COR-L47 (cell line): ENCODE results near the gene FAM168A.
"Not testable (repeated sequence)": the region's sequence is repeated elsewhere in the genome, so short reads cannot be mapped to it uniquely, and the experiment has no call there.

Source experiments
- DNase-seq: peaks from one replicate; lab custom pipeline; 2025; lab: John Stamatoyannopoulos, UW

FAM168A gene

DNA sequence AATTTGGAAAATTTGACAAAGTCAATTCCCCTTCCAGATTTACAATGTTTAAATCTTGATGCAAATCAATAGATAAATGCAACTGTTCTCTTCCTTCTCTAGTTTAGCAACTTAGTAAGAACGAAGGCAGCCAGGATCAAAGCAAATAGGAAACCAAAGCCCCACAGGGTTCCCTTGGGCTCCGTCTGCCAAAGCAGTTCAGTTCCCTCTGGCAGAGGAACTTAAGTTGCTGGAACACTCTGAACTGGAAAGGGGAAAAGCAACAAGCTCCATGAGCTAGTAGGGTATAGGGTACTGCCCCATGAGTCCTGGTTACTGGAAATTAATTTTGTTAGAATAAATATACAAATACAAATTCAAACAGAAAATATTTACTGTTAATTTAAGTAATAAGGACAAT lies 130.4 kb downstream of the FAM168A start:
- DNase-seq, result no peak

DNA sequence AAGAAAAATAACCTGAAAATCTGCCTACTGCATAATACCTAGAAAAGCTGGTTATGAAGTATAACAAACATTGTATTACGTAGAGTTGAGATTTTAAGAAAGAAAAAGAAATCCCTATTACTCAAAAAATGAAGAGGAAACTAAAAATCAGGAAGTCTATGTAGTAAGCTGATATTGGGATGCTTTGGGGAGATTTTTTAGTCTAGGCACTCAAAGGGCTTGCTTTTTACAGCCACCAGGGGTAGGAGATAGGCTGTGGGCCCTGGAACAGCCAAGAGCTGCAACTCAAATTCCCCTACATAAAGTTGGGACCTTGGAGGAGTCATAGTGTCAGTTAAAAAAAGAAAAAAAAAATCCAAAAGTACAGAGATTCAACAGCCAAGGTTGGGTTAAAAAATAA lies 131.3 kb downstream of the FAM168A start:
- DNase-seq, result no peak

DNA sequence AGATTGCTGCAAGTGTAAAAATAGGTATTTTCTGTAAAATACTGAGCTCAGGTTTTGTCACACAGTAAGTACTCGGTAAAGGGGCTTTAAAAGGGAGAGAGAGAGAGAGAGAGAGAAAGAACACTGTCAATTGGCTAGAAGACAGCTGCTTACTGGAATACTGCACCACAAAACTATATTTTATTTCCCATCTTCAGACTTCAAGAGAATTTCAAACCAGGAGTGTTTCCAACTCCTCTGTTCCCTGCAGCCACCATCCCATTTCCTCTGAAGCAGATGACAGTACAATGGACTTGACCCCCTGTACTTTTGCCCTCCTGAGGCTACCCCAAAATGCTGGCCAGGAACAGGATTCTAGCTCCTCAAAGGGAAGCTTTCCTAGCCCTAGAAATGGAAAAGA lies 132.0 kb downstream of the FAM168A start:
- no peak for DNase-seq

DNA sequence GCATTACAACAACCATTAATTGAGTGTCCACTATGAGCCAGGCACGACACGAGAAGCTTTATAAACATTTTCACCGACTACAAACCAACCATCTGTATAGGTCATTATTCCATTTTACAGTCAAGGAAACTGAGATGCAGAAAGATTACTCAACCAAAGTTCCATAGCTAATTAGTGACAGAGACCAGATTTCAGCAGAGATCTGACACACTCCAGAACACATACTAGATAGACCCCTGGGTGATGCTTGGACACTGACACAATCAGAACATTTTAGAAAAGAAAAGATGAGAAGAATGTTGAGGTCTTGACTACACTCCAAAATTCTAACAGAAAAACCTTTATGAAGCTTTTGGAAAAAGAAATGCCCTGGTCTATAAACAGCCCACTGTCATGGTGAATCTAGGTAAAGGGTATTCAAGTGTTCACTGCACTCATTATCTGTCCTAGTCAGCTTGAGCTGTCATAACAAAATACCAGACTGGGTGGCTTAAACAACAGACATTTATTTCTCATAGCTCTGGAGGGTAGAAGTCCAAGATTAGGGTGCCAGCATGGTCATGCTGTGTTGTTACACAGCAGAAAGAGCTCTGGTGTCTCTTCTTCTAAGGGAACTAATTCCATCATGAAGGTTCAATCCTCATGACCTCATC lies 132.8 kb downstream of the FAM168A start:
- no peak for DNase-seq

DNA sequence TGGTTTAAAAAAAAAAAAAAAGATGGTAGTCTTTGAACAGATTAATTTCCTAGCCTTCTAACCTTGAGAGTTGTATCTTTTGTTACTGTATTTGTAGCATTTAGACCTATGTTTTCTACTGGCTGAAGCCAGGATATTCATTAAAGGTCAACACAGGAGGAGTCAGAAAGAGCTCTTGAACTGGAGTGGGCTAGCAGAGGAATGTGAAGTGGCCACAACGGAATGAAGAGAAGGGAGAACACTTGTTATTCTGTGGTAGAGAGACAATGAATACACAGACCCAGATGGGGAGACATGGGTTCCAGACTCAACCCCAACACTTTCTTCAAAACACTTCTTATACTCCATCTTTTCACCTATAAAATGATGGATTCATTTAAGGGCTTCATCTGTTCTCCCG lies 133.6 kb downstream of the FAM168A start:
- DNase-seq, result no peak

DNA sequence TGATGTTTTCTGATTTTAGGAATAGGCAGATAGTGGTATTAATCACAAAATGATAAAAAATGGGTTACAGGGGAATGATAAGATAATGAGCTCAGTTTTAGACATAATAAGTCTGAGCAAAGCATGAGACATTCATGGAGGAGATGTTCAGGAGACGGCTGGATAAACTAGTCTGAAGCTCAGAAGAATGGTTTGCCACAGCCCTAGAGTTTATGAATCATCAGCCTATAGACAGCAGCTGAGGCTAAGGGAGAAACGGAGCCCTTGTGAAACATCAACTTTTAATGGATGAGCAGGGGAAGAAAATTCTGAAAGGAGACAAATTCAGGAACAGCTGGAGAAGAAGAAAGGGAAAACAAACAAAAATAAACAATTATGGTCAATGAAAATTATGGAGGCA lies 134.6 kb downstream of the FAM168A start:
- DNase-seq, result no peak

DNA sequence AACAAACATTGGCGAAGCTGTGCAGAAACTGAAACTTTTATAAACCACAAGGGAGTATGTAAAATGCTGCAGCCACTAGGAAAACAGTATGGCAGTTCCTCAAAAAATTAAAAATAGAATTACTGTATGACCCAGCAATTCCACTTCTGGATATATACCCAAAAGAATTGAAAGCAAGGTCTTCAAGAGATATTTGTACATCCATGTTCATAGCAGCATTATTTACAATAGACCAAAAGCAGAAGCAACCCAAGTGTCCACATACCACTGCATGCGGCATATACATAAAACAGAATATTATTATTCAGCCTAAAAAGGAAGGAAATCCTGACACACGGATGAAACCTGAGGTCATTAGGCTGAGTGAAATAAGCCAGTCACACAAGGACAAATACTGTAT lies 135.9 kb downstream of the FAM168A start:
- no peak for DNase-seq

DNA sequence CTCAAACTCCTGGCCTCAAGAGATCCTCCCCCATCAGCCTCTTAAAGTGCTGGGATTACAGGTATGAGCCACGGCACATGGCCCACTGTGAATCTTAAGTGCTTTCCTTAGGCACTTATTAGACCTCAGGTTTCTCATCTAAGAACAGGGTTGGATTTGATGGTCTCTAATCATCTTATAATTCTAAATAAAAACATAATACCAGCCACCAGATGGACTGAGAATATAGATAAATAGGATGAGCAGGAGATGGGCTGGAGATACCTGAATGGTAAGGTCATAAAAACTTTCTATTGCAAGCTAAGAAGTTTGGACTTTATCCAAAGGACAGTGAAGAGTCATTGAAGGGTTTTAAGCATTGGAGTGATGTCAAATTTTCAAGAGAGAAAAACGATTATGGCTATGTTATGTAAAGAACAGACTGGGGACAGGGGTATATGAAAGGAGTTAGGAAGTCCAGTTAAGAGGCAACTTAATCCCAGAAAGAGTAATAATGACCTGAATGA lies 136.5 kb downstream of the FAM168A start:
- no peak for DNase-seq

DNA sequence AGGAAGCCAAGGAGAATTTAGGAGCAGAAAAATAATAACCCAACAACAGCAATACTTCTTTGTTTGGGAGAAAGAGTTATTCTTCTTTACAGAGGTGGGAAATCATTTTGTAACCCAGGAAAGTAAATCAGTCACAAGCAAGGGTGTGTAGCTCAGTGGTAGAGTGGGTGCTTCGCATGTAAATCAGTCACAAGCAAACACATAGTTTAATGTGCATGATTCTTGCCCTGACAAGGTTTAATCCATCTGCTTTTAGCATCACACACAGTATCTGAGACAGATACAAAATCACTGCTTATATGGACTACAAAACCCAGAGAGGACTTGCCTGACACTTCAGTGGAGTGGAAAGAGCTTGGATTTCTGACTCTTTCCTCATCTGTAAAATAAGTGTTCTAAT lies 139.7 kb downstream of the FAM168A start:
- no peak for DNase-seq

DNA sequence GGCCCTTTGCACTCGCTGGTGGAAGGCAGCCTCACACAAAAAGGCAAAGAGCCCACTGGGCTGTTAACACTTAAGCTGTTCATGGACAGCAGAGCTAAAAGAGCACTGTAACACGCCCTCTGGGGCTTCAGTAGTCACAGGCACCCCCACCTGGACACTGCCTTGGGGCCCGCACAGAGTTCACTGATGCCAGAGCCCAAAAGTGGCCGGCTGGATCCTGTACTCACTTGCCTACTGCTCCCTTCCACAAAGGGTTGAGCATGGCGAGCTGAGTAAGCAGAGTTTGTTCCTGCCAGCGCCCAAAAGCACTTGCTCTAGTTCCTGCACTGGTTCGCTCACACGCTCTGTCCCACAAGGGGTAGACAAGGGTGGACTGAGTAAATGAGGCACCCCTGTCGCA lies 142.9 kb downstream of the FAM168A start:
- DNase-seq, result no peak

DNA sequence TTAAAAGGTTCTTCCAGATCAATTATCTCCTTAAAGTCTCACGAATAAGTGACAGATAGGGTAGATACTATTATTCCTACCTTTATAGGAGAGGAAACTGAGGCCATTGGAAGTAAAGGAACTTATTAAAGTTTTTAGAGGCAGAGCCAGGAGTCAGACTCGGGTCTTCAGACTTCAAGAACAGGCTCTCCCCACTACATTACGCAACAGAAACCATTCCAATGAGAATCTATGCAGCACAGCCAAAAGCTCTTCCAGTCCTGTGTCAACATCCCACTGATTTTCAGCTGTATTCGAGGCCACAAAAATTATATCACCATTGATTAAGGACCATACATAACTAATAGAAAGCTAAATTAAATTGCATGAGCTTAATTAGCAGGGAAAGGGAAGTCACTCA lies 144.3 kb downstream of the FAM168A start:
- no peak for DNase-seq

DNA sequence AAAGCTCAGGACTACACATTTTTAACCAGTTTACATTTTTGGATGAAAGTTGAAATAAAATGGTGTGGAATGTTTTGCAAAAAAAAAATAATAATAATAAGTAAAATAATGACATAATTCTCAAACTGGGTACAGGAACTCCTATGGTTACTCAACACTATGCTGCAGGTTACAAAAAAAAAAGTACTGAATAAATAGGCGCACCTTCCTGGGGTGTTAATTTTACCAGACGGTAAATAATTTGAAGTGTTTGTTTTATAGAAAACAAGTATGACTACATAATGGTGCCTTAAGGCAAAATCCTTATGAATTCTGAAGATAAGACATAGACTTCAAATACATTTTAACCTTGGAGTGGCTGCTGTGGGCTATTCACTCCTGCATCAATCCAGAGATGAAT lies 145.2 kb downstream of the FAM168A start:
- no peak for DNase-seq

DNA sequence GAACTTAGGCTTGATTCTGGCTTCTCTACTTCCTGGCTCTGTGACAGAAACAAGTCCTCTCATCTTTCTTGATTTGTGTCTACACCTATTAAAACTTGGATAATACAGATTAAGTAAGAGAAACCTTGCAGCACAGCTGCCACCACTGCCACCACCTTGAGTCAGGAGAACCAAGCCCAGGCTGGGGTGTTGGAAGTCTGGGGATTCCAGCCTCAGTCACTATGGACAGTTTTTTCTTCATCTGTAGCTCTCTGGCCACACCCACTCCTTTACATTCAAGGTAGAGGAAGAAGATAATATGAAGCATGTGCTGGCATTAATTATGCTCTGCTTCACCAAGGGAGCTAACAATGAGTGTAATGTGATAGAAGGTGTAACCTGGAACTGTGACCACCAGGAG lies 146.0 kb downstream of the FAM168A start:
- no peak for DNase-seq

DNA sequence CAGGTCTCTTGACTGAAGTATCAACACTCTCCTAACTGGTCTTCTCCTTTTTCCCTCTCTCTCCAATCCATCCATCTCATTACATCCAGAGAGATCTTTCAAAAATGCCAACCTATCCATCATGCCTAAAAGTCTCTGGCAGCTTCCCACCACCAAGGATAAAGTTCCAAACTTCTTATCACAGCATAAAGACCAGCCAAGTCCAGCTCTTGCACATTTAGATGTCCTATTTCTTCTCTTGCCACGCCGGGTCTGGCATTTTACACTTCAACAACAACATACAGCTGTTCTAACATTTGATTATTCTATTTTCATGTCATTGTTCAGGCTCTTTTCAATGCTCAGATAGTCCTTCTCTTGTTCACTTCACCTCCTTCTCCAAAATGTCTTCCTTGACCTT lies 151.1 kb downstream of the FAM168A start:
- no peak for DNase-seq

DNA sequence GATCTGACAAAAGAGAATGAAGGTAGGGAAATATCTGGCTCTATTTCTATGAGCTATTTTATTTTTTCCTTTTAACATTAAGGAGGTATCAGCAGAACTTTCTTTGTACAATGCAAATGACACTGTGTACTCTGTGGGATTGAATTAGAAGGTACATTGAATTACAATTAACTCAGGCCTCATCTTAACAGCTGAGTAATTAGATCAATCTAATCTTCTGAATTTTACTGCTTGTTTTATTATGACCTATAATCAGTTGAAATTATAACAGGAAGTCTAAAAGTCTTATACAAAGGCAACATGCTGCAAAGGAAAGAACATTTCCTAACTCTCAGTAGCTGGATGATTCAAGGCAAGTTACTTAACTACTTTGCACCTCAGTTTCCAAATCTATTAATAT lies 151.9 kb downstream of the FAM168A start:
- no peak for DNase-seq

DNA sequence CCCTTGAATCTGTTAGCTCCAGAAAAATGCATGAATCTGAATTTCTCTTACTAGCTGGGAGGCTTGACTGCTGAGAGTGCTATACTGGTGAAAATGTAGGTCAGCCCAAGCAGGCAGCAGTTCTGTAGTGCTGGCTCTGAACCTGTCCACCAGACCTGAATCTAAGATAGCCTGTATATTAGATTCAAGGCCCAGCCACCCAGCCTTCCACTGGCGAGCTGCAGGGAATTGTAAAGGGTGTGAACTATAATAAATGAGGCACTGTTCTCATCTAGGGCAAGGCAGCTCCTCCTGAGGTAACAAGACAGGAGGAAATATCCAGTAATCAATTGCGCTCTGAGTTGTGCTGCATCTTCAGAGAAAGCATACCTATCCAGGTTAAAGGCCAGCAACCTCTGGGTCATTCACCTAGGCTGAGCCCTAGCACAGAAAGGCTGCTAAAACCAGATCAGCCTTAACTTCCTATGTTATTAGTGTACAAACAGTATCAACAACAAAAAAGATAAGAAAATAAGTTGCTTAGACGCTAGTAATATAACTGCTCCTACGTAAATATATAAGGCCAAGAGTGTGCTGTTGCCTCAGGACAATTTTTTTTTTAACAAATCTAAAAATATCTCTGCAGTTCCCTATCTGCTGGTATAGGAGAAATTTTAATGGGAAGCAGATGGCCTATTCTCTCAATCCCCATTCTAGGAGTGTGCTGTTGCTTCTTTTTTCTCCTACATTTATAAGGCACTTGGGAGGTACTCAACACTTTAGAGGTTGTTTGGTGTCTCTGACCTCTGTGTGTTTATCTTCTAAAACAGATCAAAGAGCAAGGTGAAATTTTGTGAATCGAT lies 158.7 kb downstream of the FAM168A start:
- DNase-seq, result no peak

DNA sequence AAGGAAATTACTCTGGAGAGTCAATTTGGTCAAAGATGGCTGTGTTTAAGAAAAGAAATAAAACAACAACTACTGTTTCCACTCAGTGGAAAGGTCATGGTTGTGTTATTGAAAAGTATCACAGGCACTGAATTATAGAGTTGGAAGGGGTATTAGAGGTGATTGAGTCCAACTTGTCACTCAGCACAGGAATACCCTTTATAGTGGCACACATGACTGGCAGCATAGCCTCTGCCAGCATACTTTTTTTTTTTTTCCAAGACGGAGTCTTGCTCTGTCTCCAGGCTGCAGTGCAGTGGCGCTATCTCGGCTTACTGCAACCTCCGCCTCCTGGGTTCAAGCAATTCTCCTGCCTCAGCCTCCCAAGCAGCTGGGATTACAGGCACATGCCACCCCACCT lies 161.1 kb downstream of the FAM168A start:
- not testable (repeated sequence) for DNase-seq

DNA sequence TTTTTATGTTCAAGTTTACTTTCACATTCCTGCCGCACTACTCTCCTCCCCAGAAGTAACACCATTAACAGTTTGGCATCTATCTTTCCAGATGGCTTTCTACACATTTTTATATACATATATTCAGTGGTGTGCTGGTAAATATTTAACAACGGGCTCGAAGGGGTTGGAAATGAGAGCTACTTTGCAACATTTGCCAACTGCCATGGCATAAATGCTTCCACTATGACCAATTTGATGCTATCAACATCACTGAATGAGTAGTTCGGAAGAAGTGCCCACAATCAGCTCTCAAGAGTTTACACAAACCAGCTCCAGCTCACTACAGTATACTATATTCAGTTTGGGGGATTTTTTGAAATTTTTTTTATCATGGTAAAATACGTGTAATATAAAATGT lies 166.5 kb downstream of the FAM168A start:
- DNase-seq, result no peak

DNA sequence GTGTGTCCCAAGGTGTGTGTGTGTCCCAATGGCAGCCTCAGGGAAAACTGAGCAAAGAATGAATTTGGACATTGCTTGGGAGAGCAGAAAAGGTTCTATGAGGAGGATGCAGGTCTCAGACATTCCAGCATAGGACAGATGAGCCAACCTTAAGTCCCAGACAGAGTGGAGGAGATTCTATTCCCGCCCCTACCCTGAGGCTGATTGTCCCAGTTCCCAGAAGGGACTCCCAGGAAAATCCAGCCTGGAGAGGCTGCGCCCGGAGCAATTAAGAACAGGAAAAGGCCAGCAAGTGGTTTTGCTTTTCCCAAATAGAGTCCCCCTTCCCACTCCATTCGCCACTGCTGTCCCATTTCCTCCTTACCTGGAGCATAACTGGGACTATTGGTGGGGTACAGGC lies 167.6 kb downstream of the FAM168A start:
- no peak for DNase-seq

DNA sequence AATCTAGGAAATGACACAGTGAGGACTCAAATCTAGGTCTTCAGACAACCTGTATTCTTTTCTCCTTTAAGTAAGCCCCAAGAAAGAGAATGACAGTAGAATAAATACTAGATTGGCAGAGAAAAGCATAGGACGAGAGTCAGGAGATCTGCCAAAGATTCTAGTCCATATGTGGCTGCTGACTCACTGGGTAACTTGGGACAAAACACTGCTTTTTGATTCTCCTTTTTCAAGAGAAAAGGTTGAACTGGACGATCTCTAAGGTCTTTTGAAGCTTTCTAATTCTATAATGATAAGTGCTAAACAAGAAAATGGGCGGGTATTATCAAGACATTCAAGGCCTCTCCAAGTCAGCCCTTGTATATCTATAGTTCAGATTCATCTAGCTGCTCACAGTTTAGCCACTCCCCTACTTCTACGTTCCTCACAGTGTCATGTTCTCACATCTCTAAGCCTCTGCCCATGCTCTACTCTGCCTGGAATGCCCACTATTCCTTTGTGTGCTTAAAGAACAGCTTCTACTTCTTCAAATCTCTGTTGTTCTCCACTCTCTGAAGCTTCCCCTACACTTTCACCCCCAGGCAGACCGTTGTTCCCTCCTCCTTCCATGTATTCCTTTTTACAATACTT lies 168.7 kb downstream of the FAM168A start:
- no peak for DNase-seq

DNA sequence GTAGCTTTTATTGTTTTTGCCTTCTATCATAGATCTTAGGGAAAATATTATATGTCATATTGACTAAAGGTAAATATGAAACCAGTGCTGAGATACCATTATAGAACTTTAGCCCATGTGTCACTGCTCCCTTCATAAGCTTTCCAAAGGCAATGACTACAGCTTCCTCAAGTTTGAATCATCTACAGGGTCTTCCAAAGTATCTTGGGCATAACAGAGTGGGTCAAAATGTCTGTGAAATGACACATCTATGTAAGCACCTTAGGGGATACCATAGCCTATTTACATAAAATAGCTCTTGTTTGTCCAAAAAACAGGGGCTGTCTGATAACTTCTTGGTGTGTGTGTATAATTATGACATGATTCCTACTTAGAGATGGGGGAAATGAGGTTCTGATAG lies 169.2 kb downstream of the FAM168A start:
- DNase-seq, result no peak

DNA sequence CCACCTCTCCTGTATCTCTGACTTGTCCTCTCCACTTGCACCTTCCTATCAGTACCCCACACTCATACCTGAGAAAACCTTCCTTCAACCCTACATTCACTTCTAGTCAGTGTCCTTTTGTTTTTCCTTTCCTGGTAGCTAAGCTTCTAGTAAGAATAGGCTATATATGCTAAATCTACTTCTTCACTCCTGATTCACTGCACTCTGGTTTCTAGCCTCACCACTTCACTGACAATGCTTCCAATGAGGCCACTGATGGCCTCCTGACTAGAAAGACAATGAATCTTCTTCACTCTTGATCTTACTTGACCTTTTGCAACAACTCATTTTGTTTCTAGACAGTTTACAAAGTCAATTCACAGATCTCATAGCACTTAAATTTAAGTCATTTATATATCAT lies 169.7 kb downstream of the FAM168A start:
- DNase-seq, result no peak

DNA sequence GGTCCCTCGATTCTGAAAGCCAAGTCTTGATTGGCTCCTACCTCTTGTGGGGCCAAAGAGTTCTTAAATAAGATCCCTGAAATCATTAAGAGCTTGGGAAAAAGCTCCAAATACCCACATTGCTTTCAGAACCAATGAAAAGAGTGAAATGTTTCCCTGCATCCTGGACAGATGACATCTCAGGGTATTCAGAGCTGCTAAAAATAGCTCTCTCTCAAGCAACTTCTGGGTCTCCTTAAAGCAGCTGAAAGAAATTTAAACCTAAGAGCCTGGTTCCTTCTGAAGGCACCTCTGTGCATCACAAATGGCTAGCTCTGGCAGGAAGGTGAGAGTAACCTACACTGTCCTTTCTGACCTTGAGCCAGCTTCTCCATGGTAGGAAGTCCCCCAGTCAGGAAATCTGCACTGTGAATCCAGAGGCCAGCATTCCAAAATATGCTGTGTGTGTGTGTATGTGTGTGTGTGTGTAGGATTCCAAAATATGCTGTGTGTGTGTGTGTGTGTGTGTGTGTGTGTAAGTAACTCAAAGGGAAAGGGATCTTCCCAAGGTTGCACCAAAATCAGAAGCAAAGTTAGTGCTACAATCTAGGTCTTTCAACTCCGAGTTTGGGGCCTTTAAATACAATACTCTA lies 171.6 kb downstream of the FAM168A start:
- DNase-seq, result no peak
